ENCODE results near the gene REV3L.

DNA sequence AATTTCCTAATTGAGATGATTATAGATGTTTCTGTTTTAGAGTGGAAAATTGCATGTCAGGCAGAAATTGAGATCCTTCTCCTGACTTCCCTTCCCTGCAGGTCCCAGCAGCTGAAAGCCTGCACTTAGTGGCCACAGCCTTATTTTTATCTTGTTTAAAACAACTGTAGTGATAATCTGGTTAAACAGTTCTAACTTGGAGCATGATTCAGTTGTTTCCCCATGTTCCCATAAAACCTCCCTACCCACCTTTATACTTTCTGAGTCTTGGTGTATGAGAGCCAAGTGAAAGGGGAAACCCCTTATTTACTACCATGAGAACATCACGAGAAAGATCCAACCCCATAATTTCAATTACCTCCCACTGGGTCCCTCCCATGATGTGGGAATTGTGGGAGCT, 200.5 kb downstream of the REV3L start:
- TF ChIP-seq, protein P1, sequence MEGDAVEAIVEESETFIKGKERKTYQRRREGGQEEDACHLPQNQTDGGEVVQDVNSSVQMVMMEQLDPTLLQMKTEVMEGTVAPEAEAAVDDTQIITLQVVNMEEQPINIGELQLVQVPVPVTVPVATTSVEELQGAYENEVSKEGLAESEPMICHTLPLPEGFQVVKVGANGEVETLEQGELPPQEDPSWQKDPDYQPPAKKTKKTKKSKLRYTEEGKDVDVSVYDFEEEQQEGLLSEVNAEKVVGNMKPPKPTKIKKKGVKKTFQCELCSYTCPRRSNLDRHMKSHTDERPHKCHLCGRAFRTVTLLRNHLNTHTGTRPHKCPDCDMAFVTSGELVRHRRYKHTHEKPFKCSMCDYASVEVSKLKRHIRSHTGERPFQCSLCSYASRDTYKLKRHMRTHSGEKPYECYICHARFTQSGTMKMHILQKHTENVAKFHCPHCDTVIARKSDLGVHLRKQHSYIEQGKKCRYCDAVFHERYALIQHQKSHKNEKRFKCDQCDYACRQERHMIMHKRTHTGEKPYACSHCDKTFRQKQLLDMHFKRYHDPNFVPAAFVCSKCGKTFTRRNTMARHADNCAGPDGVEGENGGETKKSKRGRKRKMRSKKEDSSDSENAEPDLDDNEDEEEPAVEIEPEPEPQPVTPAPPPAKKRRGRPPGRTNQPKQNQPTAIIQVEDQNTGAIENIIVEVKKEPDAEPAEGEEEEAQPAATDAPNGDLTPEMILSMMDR (IDR thresholded peaks at IDR 0.05; ENCODE audit: extremely low read depth in 1 of 2, insufficient read depth in 1 of 2, low read depth in 1 of 2, low read length in 2 of 2) = no peak
- no peak for TF ChIP-seq EZH2 (IDR thresholded peaks at IDR 0.05; ENCODE audit: borderline replicate concordance, low read depth, low read length, severe bottlenecking)
- TF ChIP-seq, protein P2, sequence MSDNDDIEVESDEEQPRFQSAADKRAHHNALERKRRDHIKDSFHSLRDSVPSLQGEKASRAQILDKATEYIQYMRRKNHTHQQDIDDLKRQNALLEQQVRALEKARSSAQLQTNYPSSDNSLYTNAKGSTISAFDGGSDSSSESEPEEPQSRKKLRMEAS (IDR thresholded peaks at IDR 0.05; ENCODE audit: insufficient read depth, insufficient read length) = no peak
- no peak for TF ChIP-seq POLR2A (IDR thresholded peaks at IDR 0.05; ENCODE audit: low read depth, low read length)

Data from endothelial cell of umbilical vein (primary cell).